A172 (cell line): ENCODE results near the gene FOXE1. TPM values are rescaled to one million over a fixed set of nuclear protein-coding genes. Genes with fewer than 3 reads are reported as not detected.

Experiments
- total RNA-seq: library from RNA; depleted of rRNA; stranded (reverse); fragments of >200 nt; shearing (Covaris generic); gene quantifications from 2 replicates; pipeline ENCODE4 v1.2.3, GENCODE V29; 2014; rRNA removed

FOXE1 gene
- total RNA-seq, 1 experiment from 2014 or later, result not detected

Other genes starting within 250 kb of the FOXE1 start
- 19.7 and 20.9 TPM in 2 replicates for gene TSTD2, start 219.9 kb upstream of the FOXE1 start, total RNA-seq
- 63.1 and 75.4 TPM in 2 replicates for gene NCBP1, start 219.4 kb upstream of the FOXE1 start, total RNA-seq
- 19.1 and 32.3 TPM in 2 replicates for gene XPA, start 155.9 kb upstream of the FOXE1 start, total RNA-seq
- gene TRMO, start 69.3 kb downstream of the FOXE1 start, total RNA-seq, result 22.5 and 29.8 TPM in 2 replicates
- 0.14 TPM in 1 of 2 replicates, not detected in the other for gene HEMGN, start 84.9 kb downstream of the FOXE1 start, total RNA-seq
- gene ANP32B, start 130.1 kb downstream of the FOXE1 start, total RNA-seq, result 17.3 and 21.2 TPM in 2 replicates
- 153 and 159 TPM in 2 replicates for gene NANS, start 203.5 kb downstream of the FOXE1 start, total RNA-seq